ENCODE data around the gene SHLD1.

SHLD1 gene

DNA sequence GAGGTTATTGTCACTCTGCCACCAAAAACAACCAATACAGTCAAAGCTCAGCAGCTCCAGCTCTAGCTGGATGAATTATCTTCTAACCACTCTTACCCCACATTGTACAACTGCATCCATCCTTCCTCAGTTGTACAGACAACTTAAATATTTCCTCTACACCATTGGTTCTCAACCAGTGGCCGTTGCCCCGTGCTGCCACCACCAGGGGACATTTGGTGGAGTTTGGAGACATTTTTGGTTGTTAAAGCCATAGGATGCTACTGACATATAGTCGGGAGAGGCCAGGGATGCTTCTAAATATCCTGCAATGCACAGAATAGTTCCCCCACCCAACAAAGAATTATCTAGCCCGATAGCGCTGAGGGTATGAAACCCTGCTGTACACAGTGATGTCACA lies 59.3 kb downstream of the SHLD1 start:
- no peaks in the 10 kb centered on the region for H3K9me3 ChIP-seq (replicated peaks; ENCODE audit: insufficient read depth, low read length)
- no peaks in the 10 kb centered on the region for H3K79me2 ChIP-seq (ENCODE audit: low read length)
- no peak overlapping the region for H3K9ac ChIP-seq (ENCODE audit: low read length)
- peaks cover 5% of the 10 kb centered on the region for H3K4me1 ChIP-seq (ENCODE audit: low read length)
- H3F3A ChIP-seq (ENCODE audit: insufficient read depth, low read length): no peaks in the 10 kb centered on the region
- H4K20me1 ChIP-seq (ENCODE audit: insufficient read depth, low read length): no peaks in the 10 kb centered on the region
- H3K9me2 ChIP-seq (replicated peaks; ENCODE audit: insufficient read depth, low read length): no peaks in the 10 kb centered on the region
- H2AFZ ChIP-seq (ENCODE audit: low read length): no peak overlapping the region
- H3K36me3 ChIP-seq (replicated peaks; ENCODE audit: insufficient read depth, low read length): no peaks in the 10 kb centered on the region
- TF ChIP-seq, protein P1, sequence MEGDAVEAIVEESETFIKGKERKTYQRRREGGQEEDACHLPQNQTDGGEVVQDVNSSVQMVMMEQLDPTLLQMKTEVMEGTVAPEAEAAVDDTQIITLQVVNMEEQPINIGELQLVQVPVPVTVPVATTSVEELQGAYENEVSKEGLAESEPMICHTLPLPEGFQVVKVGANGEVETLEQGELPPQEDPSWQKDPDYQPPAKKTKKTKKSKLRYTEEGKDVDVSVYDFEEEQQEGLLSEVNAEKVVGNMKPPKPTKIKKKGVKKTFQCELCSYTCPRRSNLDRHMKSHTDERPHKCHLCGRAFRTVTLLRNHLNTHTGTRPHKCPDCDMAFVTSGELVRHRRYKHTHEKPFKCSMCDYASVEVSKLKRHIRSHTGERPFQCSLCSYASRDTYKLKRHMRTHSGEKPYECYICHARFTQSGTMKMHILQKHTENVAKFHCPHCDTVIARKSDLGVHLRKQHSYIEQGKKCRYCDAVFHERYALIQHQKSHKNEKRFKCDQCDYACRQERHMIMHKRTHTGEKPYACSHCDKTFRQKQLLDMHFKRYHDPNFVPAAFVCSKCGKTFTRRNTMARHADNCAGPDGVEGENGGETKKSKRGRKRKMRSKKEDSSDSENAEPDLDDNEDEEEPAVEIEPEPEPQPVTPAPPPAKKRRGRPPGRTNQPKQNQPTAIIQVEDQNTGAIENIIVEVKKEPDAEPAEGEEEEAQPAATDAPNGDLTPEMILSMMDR (IDR thresholded peaks at IDR 0.05; ENCODE audit: low read length): no peak
- no peak for TF ChIP-seq EZH2 (optimal IDR thresholded peaks at IDR 0.05; ENCODE audit: low read depth, low read length)
- no peak for TF ChIP-seq EZH2phosphoT487 (IDR thresholded peaks at IDR 0.05; ENCODE audit: low read length)
- no peaks in the 10 kb centered on the region for H3K27me3 ChIP-seq (replicated peaks; ENCODE audit: insufficient read depth, low read length)
- no peak overlapping the region for H3K4me3 ChIP-seq (ENCODE audit: low read length)
- no peak overlapping the region for H3K4me2 ChIP-seq (ENCODE audit: low read depth, low read length)
- H3K27ac ChIP-seq (ENCODE audit: low read length): no peak overlapping the region
- no peak for DNase-seq

GRCh38 chr20:5810800-5811422 lies 60.7 kb downstream of the SHLD1 start:
- Histone ChIP-seq H3K9me3 (replicated peaks; ENCODE audit: insufficient read depth, low read length) (no peaks in the 10 kb centered on the region), H3K79me2 (ENCODE audit: low read length) (no peaks in the 10 kb centered on the region), H3K9ac (ENCODE audit: low read length) (no peak overlapping the region), H4K20me1 (ENCODE audit: insufficient read depth, low read length) (no peaks in the 10 kb centered on the region), H3K27ac (ENCODE audit: low read length) (no peak overlapping the region), H3K4me3 (ENCODE audit: low read length) (no peak overlapping the region), H3K36me3 (replicated peaks; ENCODE audit: insufficient read depth, low read length) (no peaks in the 10 kb centered on the region), H2AFZ (ENCODE audit: low read length) (no peak overlapping the region), H3K9me2 (replicated peaks; ENCODE audit: insufficient read depth, low read length) (no peaks in the 10 kb centered on the region), H3K4me1 (ENCODE audit: low read length) (no peaks in the 10 kb centered on the region), H3F3A (ENCODE audit: insufficient read depth, low read length) (no peaks in the 10 kb centered on the region), H3K4me2 (ENCODE audit: low read depth, low read length) (no peak overlapping the region), H3K27me3 (replicated peaks; ENCODE audit: insufficient read depth, low read length) (no peaks in the 10 kb centered on the region)
- TF ChIP-seq EZH2 (optimal IDR thresholded peaks at IDR 0.05; ENCODE audit: low read depth, low read length): no peak
- TF ChIP-seq, protein P1 (IDR thresholded peaks at IDR 0.05; ENCODE audit: low read length): no peak
- no peak for TF ChIP-seq EZH2phosphoT487 (IDR thresholded peaks at IDR 0.05; ENCODE audit: low read length)
- no peak for DNase-seq

GRCh38 chr20:5811746-5812145 lies 61.5 kb downstream of the SHLD1 start:
- no peaks in the 10 kb centered on the region for H3K79me2 ChIP-seq (ENCODE audit: low read length)
- no peak overlapping the region for H3K4me3 ChIP-seq (ENCODE audit: low read length)
- H3K27ac ChIP-seq (ENCODE audit: low read length): no peak overlapping the region
- H2AFZ ChIP-seq (ENCODE audit: low read length): no peak overlapping the region
- no peaks in the 10 kb centered on the region for H3K9me2 ChIP-seq (replicated peaks; ENCODE audit: insufficient read depth, low read length)
- no peaks in the 10 kb centered on the region for H4K20me1 ChIP-seq (ENCODE audit: insufficient read depth, low read length)
- no peaks in the 10 kb centered on the region for H3K4me1 ChIP-seq (ENCODE audit: low read length)
- H3K9me3 ChIP-seq (replicated peaks; ENCODE audit: insufficient read depth, low read length): no peaks in the 10 kb centered on the region
- H3K36me3 ChIP-seq (replicated peaks; ENCODE audit: insufficient read depth, low read length): no peaks in the 10 kb centered on the region
- no peak overlapping the region for H3K9ac ChIP-seq (ENCODE audit: low read length)
- no peak for TF ChIP-seq EZH2phosphoT487 (IDR thresholded peaks at IDR 0.05; ENCODE audit: low read length)
- TF ChIP-seq, protein P1 (IDR thresholded peaks at IDR 0.05; ENCODE audit: low read length): no peak
- TF ChIP-seq EZH2 (optimal IDR thresholded peaks at IDR 0.05; ENCODE audit: low read depth, low read length): no peak
- no peak overlapping the region for H3K4me2 ChIP-seq (ENCODE audit: low read depth, low read length)
- H3K27me3 ChIP-seq (replicated peaks; ENCODE audit: insufficient read depth, low read length): no peaks in the 10 kb centered on the region
- no peak for DNase-seq
- no peaks in the 10 kb centered on the region for H3F3A ChIP-seq (ENCODE audit: insufficient read depth, low read length)

Data from MM.1S (cell line).